ENCODE data around the gene GSPT1.
A peak's percentile ranks its signal among the peaks of the same experiment; 100 is the strongest.
"Not testable (repeated sequence)": the region's sequence is repeated elsewhere in the genome, so short reads cannot be mapped to it uniquely, and the experiment has no call there.

The GSPT1 gene

GRCh38 chr16:11915644-11916523, at the start of gene GSPT1:
TSS of gene GSPT1 (minus strand) at chr16:11915956. CDS start at chr16:11915720, 236 bp downstream.
- peak; percentile 95 for DNase-seq (ENCODE audit: low spot score)

DNA sequence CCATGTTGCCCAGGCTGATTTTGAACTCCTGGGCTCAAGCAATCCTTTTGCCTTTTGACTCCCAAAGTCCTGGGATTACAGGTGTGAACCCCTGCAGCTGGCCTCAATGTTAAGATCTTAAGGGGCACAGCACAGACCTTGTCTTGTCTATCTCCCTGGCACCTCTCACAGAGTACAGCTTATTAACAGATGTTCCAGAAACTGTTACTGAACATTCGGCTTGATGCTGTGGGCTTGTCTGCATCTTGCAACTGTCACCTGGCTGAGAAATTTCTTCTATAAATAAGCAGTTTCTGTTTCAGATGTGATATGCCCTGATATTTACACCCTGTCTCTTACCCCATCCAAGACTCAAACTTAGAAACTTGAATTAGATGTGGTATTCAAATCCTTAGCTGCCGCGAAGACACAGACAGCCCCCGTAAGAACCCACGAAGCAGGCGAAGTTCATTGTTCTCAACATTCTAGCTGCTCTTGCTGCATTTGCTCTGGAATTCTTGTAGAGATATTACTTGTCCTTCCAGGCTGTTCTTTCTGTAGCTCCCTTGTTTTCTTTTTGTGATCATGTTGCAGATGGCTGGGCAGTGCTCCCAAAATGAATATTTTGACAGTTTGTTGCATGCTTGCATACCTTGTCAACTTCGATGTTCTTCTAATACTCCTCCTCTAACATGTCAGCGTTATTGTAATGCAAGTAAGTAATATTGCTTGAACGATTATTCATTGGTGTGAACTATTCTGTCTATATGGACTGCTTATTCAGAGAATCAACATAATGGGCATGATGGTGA, 49.2 kb upstream of the GSPT1 start, which contains the start of gene TNFRSF17:
TSS of gene TNFRSF17 (plus strand) at position 450 of the 791 bp plus-strand sequence. CDS start at position 565, 115 bp downstream.
- DNase-seq (ENCODE audit: low spot score) = no peak

GRCh38 chr16:11963706-11964105, 48.0 kb upstream of the GSPT1 start:
- no peak for DNase-seq (ENCODE audit: low spot score)

DNA sequence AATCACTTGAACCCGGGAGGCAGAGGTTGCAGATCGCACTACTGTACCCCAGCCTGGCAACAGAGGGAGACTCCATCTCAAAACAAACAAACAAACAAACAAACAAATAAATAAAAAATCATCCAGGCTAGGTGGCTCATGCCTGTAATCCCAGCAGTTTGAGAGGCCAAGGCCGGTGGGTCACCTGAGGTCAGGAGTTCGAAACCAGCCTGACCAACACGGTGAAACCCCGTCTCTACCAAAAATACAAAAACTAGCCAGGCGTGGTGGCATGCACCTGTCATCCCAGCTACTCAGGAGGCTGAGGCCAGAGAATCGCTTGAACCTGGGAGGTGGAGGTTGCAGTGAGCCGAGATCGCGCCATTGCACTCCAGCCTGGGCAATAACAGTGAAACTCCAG, 47.2 kb upstream of the GSPT1 start:
- DNase-seq (ENCODE audit: low spot score) = not testable (repeated sequence)

GRCh38 chr16:11962457-11962856, 46.7 kb upstream of the GSPT1 start:
- DNase-seq (ENCODE audit: low spot score) = not testable (repeated sequence)

GRCh38 chr16:11957591-11958395, 42.0 kb upstream of the GSPT1 start:
- no peak for DNase-seq (ENCODE audit: low spot score)

DNA sequence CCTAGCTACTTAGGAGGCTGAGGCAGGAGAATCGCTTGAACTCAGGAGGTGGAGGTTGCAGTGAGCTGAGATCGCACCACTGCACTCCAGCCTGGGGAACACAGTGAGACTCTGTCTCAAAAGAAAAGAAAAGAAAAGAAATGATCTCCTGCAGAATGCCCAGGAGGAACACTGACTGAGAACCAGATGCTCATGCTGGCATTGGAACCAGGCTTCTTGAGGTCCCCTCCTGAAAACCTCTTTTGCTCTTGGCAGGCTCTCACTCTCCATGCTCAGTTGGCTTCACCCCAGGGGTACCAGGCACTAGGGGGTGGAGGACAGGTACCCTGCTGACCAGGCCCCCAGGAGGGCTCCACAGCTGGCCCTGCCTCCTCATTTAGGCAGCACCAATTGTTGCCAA, 40.8 kb upstream of the GSPT1 start:
- no peak for DNase-seq (ENCODE audit: low spot score)

DNA sequence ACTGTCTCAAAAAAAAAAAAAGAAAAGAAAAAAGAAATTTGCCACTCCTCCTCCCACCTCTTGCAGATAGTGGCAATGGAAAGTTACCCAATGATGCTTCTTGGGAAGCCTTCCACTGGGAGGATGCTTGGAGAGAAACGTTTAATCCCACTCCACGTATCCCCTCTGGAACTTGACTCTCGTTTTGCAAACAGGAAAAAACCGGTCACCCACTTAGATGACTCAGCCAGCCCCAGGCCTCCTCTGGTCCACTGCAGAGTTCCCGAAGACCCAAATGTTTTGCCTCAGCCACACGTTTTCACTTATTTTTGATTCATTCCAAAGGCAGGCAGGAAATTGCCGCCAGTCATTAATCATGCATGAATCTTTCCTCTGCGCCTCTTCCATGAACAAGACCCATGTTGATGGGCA, 40.0 kb upstream of the GSPT1 start:
- peak; percentile 95 for DNase-seq (ENCODE audit: low spot score)

DNA sequence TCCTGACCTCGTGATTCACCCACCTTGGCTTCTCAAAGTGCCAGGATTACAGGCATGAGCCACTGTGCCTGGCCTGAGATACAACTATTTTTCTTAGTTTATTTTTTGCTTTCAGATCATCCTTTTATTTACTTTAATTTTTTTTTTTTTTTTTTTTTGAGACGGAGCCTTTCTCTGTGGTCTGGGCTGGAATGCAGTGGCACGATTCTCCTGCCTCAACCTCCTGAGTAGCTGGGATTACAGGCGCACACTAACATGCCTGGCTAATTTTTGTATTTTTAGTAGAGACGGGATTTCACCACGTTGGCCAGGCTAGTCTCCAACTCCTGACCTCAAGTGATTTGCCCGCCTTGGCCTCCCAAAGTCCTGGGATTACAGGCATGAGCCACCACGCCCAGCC, 37.8 kb upstream of the GSPT1 start:
- DNase-seq (ENCODE audit: low spot score) = not testable (repeated sequence)

GRCh38 chr16:11950388-11950787, 34.6 kb upstream of the GSPT1 start:
- no peak for DNase-seq (ENCODE audit: low spot score)

DNA sequence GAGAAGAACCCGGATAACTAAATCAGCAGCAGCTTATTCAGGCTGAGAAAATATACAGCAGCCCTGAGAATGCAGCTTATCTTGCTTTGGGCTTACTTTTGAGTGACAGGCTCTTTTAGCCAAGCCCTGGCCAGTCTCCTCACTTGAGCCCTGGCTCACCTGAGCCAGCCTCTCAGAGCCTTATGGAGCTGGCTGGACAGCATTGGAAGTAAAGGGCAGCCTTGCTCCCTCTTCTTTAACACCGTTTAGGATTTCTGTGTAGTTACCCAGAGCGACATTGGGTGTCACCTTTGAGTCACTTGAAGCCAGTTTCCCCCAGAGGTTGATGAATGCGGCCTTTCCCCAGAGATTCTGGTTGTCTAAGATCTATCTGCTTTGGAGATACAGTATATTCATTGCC, 33.8 kb upstream of the GSPT1 start:
- peak; percentile 67 for DNase-seq (ENCODE audit: low spot score)

- DNase-seq (ENCODE audit: low spot score) = no peak
Measured at GRCh38 chr16:11948819-11949218, 33.1 kb upstream of the GSPT1 start.

DNA sequence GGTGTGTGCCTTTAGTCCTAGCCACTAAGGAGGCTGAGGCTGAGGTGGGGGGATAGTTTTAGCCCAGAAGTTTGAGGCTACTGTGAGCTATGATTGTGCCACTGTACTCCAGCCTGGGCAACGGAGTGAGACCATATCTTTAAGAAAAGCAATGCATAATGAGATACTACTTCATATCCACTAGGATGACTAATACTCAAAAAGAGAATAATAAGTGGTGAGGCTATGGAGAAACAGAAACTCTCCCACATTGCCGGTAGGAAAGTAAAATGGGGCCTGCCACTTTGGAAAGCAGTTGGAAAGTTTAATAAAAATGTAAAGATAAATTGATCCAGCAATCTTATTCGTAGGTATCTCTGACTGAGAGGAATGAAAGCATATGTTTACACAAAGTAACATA, 30.7 kb upstream of the GSPT1 start:
- DNase-seq (ENCODE audit: low spot score) = no peak

DNA sequence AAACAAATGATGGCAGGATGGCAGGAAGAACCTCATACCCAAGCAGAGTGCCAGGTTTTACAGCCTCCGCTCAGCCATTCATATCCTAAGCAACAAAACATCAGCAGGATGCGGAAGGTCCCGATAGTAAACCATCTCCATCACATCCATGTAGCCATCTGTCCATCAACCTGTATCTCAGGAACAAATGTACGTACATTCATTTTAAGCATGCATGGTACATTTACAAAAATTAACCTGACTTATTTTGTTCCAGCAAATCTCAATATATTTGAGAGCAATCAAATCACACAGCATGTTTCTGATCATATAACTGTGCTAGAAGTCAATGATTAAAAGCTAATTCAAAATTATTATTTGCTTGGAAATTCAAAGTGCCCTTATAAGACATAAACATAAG, 26.2 kb upstream of the GSPT1 start, which contains the start of gene NPIPB2:
TSS of gene NPIPB2 (minus strand) at position 101 of the 400 bp plus-strand sequence. CDS start at position 101, 0 bp downstream.
- DNase-seq (ENCODE audit: low spot score) = not testable (repeated sequence)

- not testable (repeated sequence) for DNase-seq (ENCODE audit: low spot score)
Measured at GRCh38 chr16:11927350-11927749, 11.6 kb upstream of the GSPT1 start.

DNA sequence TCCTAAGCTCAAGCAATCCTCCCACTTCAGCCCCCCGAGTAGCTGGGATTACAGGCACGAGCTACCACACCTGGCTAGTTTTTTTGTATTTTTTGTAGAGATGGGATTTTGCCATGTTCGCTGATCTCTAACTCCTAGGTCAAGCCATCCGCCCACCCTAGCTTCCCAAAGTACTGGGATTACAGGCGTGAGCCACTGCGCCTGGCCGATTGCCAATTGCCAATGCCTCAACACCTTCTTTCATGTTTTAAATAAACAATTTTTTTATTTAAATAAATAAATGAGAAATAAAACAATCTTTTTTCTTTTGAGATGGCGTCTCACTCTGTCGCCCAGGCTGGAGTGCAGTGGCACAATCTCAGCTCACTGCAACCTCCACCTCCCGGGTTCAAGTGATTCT, 8.3 kb upstream of the GSPT1 start:
- not testable (repeated sequence) for DNase-seq (ENCODE audit: low spot score)

- peak; percentile 45 for DNase-seq (ENCODE audit: low spot score)
Measured at GRCh38 chr16:11916524-11917285, 949 bp upstream of the GSPT1 start.

DNA sequence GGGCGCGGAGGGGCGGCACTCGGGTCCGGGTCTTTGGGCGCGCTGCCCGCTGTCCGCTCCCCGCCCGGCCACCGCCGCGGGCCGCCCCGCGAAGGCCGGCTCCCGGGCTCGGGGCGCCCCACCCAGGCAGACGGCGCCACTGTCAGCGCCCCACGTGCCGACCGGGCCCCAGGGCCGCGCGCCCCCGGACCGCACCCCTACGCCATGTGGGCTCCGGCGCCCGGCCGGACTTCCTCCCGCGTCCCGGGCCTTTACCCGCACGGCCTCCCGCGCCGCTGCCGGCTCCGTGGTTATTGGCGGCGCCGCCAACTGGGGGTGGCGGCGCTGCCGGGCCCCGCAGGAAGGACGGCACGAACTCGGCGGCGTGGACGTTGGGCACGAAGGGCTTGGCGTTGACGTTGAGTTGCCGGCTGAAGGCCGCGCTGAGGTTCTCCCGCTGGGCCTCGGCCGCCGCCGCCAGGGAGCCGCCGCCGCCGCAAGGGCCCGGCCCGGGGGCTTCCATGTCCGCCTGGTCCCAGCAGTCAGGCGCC, 577 bp downstream of the GSPT1 start:
- peak; percentile 34 for DNase-seq (ENCODE audit: low spot score)

GRCh38 chr16:11914210-11915113, 1.3 kb downstream of the GSPT1 start:
- peak; percentile 33 for DNase-seq (ENCODE audit: low spot score)
